ENCODE measurements around the gene FAM162A.
"Not testable (repeated sequence)": the region's sequence is repeated elsewhere in the genome, so short reads cannot be mapped to it uniquely, and the experiment has no call there.

The FAM162A gene

DNA sequence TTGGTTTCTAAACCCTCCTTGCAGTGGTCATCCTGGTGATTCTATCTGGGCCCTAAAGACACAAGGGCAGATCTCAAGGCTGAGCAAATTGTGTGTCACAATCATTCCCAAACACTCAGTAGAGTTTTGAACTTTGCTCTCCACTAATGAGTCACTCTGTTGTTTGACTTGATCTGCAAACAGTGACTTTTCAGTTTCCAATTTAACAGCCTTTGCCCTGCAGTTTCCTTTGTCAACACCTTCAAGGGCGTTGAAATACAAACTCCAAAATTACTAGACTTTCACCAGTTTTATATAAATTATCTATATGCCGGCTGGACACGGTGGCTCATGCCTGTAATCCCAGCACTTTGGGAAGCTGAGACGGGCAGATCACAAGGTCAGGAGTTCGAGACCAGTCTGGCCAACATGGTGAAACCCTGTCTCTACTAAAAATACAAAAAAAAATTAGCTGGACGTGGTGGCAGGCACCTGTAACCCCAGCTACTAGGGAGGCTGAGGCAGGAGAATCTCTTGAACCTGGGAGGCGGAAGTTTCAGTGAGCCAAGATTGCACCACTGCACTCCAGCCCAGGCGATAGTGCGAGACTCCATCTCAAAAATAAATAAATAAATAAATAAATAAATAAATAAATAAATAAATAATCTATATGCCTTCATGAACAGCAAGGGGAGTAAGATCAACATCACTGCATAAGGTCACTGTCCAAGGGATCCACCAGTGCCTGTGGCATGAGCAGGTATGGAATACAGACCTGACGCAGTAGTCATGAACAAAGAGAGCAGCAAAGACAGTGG, 18.2 kb upstream of the FAM162A start:
- Mint-ChIP-seq H3K4me1 (peaks cover 25% of the 10 kb centered on the region), H3K27ac (peak overlapping the region; percentile 38 to 92), H3K4me3 (peak overlapping the region in 1 of 2 donors; percentile 32)
- peak in 1 of 2 donors; percentile 23 for DNase-seq
- H3K27me3 Mint-ChIP-seq, H3K9me3 Mint-ChIP-seq: not testable (repeated sequence)
- ATAC-seq: peak; percentile 91

- H3K27me3 Mint-ChIP-seq: no peaks in the 10 kb centered on the region
- peaks cover 29% of the 10 kb centered on the region for H3K4me1 Mint-ChIP-seq
- no peak overlapping the region for H3K27ac Mint-ChIP-seq
- DNase-seq: no peak
- H3K4me3 Mint-ChIP-seq: no peak overlapping the region
- no peaks in the 10 kb centered on the region for H3K9me3 Mint-ChIP-seq
- ATAC-seq: no peak
Observed at GRCh38 chr3:122366379-122366749, 17.6 kb upstream of the FAM162A start.

DNA sequence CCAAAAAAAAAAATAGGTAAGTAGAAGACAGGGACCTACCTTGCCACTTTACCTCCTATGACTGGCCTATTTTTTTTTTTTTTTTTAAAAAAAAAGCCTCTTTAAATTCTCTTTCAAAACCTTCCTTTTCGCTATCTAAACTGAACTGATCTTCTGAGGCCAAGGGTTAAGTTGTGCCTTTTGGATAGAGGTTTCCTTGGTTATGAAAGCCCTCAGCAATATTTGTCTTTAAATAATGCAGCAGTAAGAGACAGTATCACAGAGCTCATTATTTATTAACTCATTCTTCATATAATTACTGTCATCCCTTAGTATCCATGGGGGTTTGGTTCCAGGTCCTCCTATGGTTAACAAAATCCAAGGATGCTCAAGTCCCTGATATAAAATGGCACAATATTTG, 9.9 kb upstream of the FAM162A start:
- Mint-ChIP-seq H3K27ac (no peak overlapping the region), H3K4me1 (peaks cover 33% of the 10 kb centered on the region), H3K9me3 (peaks cover 0 to 4% of the 10 kb centered on the region in 2 donors), H3K4me3 (no peak overlapping the region), H3K27me3 (no peaks in the 10 kb centered on the region)
- no peak for DNase-seq
- no peak for ATAC-seq

- peak overlapping the region; percentile 93 to 94 for H3K27ac Mint-ChIP-seq
- peaks cover 65% of the 10 kb centered on the region for H3K4me1 Mint-ChIP-seq
- peak overlapping the region; percentile 32 to 41 for H3K4me3 Mint-ChIP-seq
- DNase-seq: peak in 1 of 2 donors; percentile 23
- peak; percentile 76 for ATAC-seq
- peaks cover 0 to 4% of the 10 kb centered on the region in 2 donors for H3K9me3 Mint-ChIP-seq
- H3K27me3 Mint-ChIP-seq: no peaks in the 10 kb centered on the region
Observed at GRCh38 chr3:122377975-122378374, 6.0 kb upstream of the FAM162A start.

GRCh38 chr3:122382888-122383666, 905 bp upstream of the FAM162A start, which contains the start of gene MIX23:
TSS of gene MIX23 (minus strand) at chr3:122383231. CDS start at chr3:122383224, 7 bp downstream.
- Mint-ChIP-seq H3K27ac (peak within 1 kb of the TSS; percentile 91 to 95), H3K4me1 (peaks cover 72% of the 10 kb centered on the region), H3K4me3 (peak within 1 kb of the TSS; percentile 91 to 94), H3K27me3 (no peaks in the 10 kb centered on the region), H3K9me3 (no peaks in the 10 kb centered on the region)
- DNase-seq: peak; percentile 76 to 86
- ATAC-seq: peak; percentile 49

DNA sequence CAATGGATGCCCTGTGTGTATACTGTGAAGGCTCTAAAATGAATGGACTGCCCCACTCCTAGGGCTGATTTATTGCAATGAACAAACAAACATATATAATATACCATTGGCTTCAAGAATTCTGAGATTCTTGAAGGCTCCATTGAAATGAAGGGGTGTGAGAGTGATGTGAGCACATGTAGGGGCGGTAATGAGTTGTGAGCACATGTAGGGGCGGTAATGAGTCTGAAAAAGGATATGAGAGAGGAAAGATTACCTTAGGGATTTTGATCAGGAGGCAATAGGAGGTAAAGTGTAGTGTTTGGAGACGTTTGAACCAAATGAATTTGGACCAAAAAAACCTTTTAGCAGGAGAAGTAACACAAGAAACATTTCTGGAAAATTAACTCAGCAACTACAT, 3.7 kb downstream of the FAM162A start:
- H3K27ac Mint-ChIP-seq: peak overlapping the region in 1 of 2 donors; percentile 1
- H3K9me3 Mint-ChIP-seq: no peaks in the 10 kb centered on the region
- H3K4me3 Mint-ChIP-seq: no peak overlapping the region
- H3K27me3 Mint-ChIP-seq: no peaks in the 10 kb centered on the region
- H3K4me1 Mint-ChIP-seq: peaks cover 40% of the 10 kb centered on the region
- DNase-seq: no peak
- ATAC-seq: no peak

DNA sequence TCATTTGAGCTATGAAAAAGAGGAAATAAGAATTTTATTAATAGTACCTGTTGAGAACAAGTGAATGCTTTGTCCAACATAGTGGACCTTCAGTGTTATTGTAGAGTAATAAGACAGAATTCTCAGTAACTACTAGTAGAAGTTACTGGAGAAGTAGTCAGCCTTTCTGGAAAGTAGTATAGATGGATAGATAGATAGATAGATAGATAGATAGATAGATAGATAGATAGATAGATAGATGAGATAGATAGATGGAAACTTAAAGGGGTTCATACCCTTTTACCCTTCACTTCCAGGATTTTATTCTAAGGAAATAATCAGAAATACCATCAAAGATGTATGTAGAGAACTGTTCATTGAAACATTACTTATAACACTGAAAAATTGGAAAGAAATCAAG, 5.2 kb downstream of the FAM162A start:
- DNase-seq (no peak), ATAC-seq (no peak)
- Mint-ChIP-seq H3K27ac (peak overlapping the region in 1 of 2 donors; percentile 22), H3K4me3 (no peak overlapping the region), H3K9me3 (no peaks in the 10 kb centered on the region), H3K27me3 (no peaks in the 10 kb centered on the region), H3K4me1 (peaks cover 45% of the 10 kb centered on the region)

DNA sequence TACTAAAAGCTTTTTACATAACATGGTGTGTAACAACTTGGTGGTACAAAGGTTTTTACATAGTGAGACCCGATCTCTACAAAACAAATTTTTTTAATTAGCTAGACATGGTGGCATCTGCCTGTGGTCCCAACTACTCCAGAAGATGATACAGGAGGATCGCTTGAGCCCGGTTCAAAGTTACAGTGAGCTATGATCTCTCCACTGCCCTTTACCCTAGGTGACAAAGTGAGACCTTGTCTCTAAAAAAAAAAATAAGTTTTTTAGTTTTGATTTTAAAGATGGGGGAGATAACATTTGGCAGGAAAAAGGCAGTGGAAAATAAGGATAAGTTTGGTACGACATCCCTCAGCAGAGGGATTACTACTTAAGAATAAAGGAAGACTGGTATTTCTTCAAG, 5.9 kb downstream of the FAM162A start:
- H3K27ac Mint-ChIP-seq: no peak overlapping the region
- no peaks in the 10 kb centered on the region for H3K9me3 Mint-ChIP-seq

DNA sequence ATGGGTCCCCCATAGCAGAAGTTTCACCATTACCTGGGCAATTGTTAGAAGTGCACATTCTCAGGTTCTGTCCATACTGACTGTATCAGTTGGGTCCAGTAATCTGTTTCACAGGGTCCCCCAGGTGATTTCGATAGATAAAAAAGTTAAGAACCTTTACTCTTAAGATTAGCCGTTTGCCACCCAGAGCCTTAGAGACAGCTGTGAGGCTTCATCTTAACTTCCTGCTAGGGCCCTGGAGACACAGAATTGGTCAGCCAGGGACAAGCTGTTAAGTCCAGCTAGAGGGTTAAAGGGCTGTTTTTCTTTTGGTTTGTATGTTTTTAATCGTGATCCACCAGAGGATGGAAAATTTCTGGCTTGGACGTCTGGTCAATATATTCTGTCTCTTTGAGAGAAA, 6.7 kb downstream of the FAM162A start:
- no peaks in the 10 kb centered on the region for H3K27me3 Mint-ChIP-seq
- no peak for ATAC-seq
- no peak overlapping the region for H3K4me3 Mint-ChIP-seq

More for the DNA sequence above, 5.9 kb downstream of the FAM162A start:
- ATAC-seq: no peak
- no peaks in the 10 kb centered on the region for H3K27me3 Mint-ChIP-seq
- no peak overlapping the region for H3K4me3 Mint-ChIP-seq
- no peak for DNase-seq
- H3K4me1 Mint-ChIP-seq: peaks cover 46% of the 10 kb centered on the region

GRCh38 chr3:122391681-122392446, 7.9 kb downstream of the FAM162A start:
- ATAC-seq (no peak), DNase-seq (no peak)
- Mint-ChIP-seq H3K4me3 (no peak overlapping the region), H3K27ac (no peak overlapping the region), H3K4me1 (peaks cover 51% of the 10 kb centered on the region), H3K9me3 (no peaks in the 10 kb centered on the region), H3K27me3 (no peaks in the 10 kb centered on the region)

More for the DNA sequence above, 6.7 kb downstream of the FAM162A start:
- Mint-ChIP-seq H3K27ac (no peak overlapping the region), H3K9me3 (no peaks in the 10 kb centered on the region), H3K4me1 (peaks cover 52% of the 10 kb centered on the region)
- no peak for DNase-seq

GRCh38 chr3:122392868-122393844, 9.2 kb downstream of the FAM162A start:
- H3K27ac Mint-ChIP-seq: peak overlapping the region in 1 of 2 donors; percentile 12
- H3K9me3 Mint-ChIP-seq: no peaks in the 10 kb centered on the region
- peaks cover 49% of the 10 kb centered on the region for H3K4me1 Mint-ChIP-seq
- ATAC-seq (no peak), DNase-seq (peak in 1 of 2 donors; percentile 10)
- no peak overlapping the region for H3K4me3 Mint-ChIP-seq
- H3K27me3 Mint-ChIP-seq: no peaks in the 10 kb centered on the region

DNA sequence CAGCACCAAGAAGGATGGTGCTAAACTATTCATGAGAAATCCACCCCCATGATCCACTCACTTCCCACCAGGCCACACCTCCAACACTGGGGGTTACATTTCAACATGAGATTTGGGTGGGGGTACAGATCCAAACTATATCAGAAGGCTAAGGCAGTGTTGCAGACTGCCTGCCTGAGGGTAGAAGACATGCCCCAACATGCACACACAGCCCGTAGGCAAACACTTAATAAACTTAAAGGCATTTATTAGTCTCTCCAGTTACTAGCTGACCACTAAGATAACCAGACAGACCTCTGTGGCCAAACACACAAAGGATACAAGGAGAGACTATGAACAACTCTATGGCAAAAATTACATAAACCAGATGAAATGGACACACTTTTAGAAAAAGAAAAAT, 10.2 kb downstream of the FAM162A start:
- Mint-ChIP-seq H3K27me3 (no peaks in the 10 kb centered on the region), H3K4me3 (no peak overlapping the region), H3K4me1 (peaks cover 41% of the 10 kb centered on the region), H3K9me3 (no peaks in the 10 kb centered on the region), H3K27ac (no peak overlapping the region)
- ATAC-seq (no peak), DNase-seq (no peak)

DNA sequence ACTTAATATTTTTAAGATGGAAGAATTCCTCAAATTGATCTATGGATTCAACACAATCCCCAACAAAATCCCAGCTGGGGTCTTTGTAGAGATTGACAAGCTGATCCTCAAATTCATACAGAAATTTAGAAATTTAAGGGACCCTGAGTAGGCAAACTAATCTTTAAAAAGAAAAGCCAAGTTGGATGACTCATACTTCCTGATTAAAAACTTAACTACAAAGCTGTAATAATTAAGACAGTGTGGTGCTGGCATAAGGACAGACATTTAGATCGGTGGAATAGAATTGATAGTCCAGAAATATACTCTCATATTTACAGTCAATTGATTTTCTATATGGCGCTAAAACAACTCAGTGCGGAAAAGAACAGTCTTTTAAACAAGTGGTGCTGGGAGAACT, 11.6 kb downstream of the FAM162A start:
- no peak overlapping the region for H3K27ac Mint-ChIP-seq
- H3K9me3 Mint-ChIP-seq: no peaks in the 10 kb centered on the region
- DNase-seq (no peak), ATAC-seq (no peak)
- H3K27me3 Mint-ChIP-seq: no peaks in the 10 kb centered on the region
- no peak overlapping the region for H3K4me3 Mint-ChIP-seq
- peaks cover 39% of the 10 kb centered on the region for H3K4me1 Mint-ChIP-seq

- peaks cover 44% of the 10 kb centered on the region for H3K4me1 Mint-ChIP-seq
- no peak for DNase-seq
- no peak for ATAC-seq
Observed at GRCh38 chr3:122396511-122396910, 12.5 kb downstream of the FAM162A start.

More at GRCh38 chr3:122396511-122396910, 12.5 kb downstream of the FAM162A start:
- no peaks in the 10 kb centered on the region for H3K27me3 Mint-ChIP-seq
- H3K27ac Mint-ChIP-seq: no peak overlapping the region
- no peaks in the 10 kb centered on the region for H3K9me3 Mint-ChIP-seq
- no peak overlapping the region for H3K4me3 Mint-ChIP-seq
